ENCODE measurements around the gene RGS13.
"Not testable (repeated sequence)": the region's sequence is repeated elsewhere in the genome, so short reads cannot be mapped to it uniquely, and the experiment has no call there.

RGS13 gene

GRCh38 chr1:192658255-192658654 is 22.3 kb downstream of the RGS13 start:
- DNase-seq (ENCODE audit: low read depth, low spot score): no peak
- no peak for TF ChIP-seq SUZ12 (IDR thresholded peaks at IDR 0.05; ENCODE audit: extremely low read depth, insufficient read depth, insufficient read length)
- TF ChIP-seq ZNF274 (IDR thresholded peaks at IDR 0.05; ENCODE audit: low read depth, low read length): no peak
- no peak for TF ChIP-seq YY1 (IDR thresholded peaks at IDR 0.05; ENCODE audit: insufficient read depth, insufficient read length)
- no peaks in the 10 kb centered on the region for H3K4me1 ChIP-seq (ENCODE audit: insufficient read depth, insufficient read length)
- H3K36me3 ChIP-seq (ENCODE audit: insufficient read depth, insufficient read length, low read length): no peaks in the 10 kb centered on the region
- H3K9me3 ChIP-seq (ENCODE audit: insufficient read depth, low read length): no peaks in the 10 kb centered on the region
- no peak overlapping the region for H3K9ac ChIP-seq (ENCODE audit: insufficient read length, low read depth)
- no peaks in the 10 kb centered on the region for H3K27me3 ChIP-seq (ENCODE audit: insufficient read depth, insufficient read length)
- no peak overlapping the region for H3K4me3 ChIP-seq (ENCODE audit: insufficient read length, low read depth)

- H3K27me3 ChIP-seq (ENCODE audit: insufficient read depth, insufficient read length): no peaks in the 10 kb centered on the region
- DNase-seq (ENCODE audit: low read depth, low spot score): no peak
- H3K36me3 ChIP-seq (ENCODE audit: insufficient read depth, insufficient read length, low read length): no peaks in the 10 kb centered on the region
- H3K9ac ChIP-seq (ENCODE audit: insufficient read length, low read depth): no peak overlapping the region
- H3K9me3 ChIP-seq (ENCODE audit: insufficient read depth, low read length): no peaks in the 10 kb centered on the region
- H3K4me3 ChIP-seq (ENCODE audit: insufficient read length, low read depth): no peak overlapping the region
- no peaks in the 10 kb centered on the region for H3K4me1 ChIP-seq (ENCODE audit: insufficient read depth, insufficient read length)
- TF ChIP-seq ZNF274 (IDR thresholded peaks at IDR 0.05; ENCODE audit: low read depth, low read length) (no peak), YY1 (IDR thresholded peaks at IDR 0.05; ENCODE audit: insufficient read depth, insufficient read length) (no peak), SUZ12 (IDR thresholded peaks at IDR 0.05; ENCODE audit: extremely low read depth, insufficient read depth, insufficient read length) (no peak)
Measured at GRCh38 chr1:192660613-192661012, 24.7 kb downstream of the RGS13 start.

DNA sequence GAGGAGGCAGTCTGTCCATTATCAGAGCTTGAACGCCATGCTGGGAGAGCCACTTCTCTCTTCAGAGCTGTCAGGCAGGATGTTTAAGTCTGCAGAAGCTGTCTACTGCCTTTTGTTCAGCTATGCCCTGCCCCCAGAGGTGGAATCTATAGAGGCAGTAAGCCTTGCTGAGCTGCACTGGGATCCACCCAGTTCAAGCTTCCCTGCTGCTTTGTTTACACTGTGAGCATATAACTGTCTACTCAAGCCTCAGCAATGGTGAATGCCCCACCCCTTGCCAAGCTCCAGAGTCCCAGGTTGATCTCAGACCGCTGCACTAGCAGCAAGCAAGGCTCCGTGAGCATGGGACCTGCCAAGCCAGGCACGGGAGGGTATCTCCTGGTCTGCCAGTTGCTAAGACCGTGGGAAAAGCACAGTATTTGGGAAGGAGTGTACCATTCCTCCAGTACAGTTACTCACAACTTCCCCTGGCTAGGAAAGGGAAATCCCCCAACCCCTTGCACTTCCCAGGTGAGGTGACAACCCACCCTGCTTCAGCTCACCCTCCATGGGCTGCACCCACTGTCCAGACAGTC is 32.5 kb downstream of the RGS13 start:
- TF ChIP-seq ZNF274 (IDR thresholded peaks at IDR 0.05; ENCODE audit: low read depth, low read length) (no peak), YY1 (IDR thresholded peaks at IDR 0.05; ENCODE audit: insufficient read depth, insufficient read length) (no peak), SUZ12 (IDR thresholded peaks at IDR 0.05; ENCODE audit: extremely low read depth, insufficient read depth, insufficient read length) (no peak)
- no peak overlapping the region for H3K4me3 ChIP-seq (ENCODE audit: insufficient read length, low read depth)
- peak; percentile 20 for DNase-seq (ENCODE audit: low read depth, low spot score)
- H3K27me3 ChIP-seq (ENCODE audit: insufficient read depth, insufficient read length): no peaks in the 10 kb centered on the region
- no peaks in the 10 kb centered on the region for H3K4me1 ChIP-seq (ENCODE audit: insufficient read depth, insufficient read length)
- peak overlapping the region; percentile 18 for H3K9ac ChIP-seq (ENCODE audit: insufficient read length, low read depth)
- H3K36me3 ChIP-seq (ENCODE audit: insufficient read depth, insufficient read length, low read length): no peaks in the 10 kb centered on the region
- no peaks in the 10 kb centered on the region for H3K9me3 ChIP-seq (ENCODE audit: insufficient read depth, low read length)

DNA sequence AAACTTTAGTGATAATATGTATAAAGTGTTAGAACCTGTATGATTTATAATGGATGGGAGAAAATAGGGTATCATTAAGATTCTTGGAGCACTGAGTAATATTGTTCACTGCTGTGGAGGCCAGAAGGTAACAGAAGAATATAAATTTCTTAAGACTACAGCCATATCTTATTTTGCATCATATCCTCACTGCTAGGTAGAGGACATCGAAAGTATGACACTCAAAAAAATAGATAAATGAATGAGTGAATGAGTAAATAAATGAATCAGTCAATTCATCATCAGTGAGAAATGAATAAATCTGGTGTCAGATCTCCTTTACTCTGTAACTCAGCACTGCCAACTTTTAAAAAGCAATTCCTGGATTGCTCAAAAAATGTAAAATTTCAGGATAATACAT is 33.2 kb downstream of the RGS13 start:
- no peak for DNase-seq (ENCODE audit: low read depth, low spot score)
- H3K4me1 ChIP-seq (ENCODE audit: insufficient read depth, insufficient read length): no peaks in the 10 kb centered on the region
- H3K27me3 ChIP-seq (ENCODE audit: insufficient read depth, insufficient read length): no peaks in the 10 kb centered on the region
- H3K9me3 ChIP-seq (ENCODE audit: insufficient read depth, low read length): no peaks in the 10 kb centered on the region
- TF ChIP-seq ZNF274 (IDR thresholded peaks at IDR 0.05; ENCODE audit: low read depth, low read length) (no peak), SUZ12 (IDR thresholded peaks at IDR 0.05; ENCODE audit: extremely low read depth, insufficient read depth, insufficient read length) (no peak), YY1 (IDR thresholded peaks at IDR 0.05; ENCODE audit: insufficient read depth, insufficient read length) (no peak)
- H3K9ac ChIP-seq (ENCODE audit: insufficient read length, low read depth): no peak overlapping the region
- H3K36me3 ChIP-seq (ENCODE audit: insufficient read depth, insufficient read length, low read length): no peaks in the 10 kb centered on the region
- H3K4me3 ChIP-seq (ENCODE audit: insufficient read length, low read depth): no peak overlapping the region

GRCh38 chr1:192675716-192676115 is 39.8 kb downstream of the RGS13 start:
- Histone ChIP-seq H3K4me1 (ENCODE audit: insufficient read depth, insufficient read length) (no peaks in the 10 kb centered on the region), H3K9me3 (ENCODE audit: insufficient read depth, low read length) (no peaks in the 10 kb centered on the region), H3K36me3 (ENCODE audit: insufficient read depth, insufficient read length, low read length) (no peaks in the 10 kb centered on the region), H3K4me3 (ENCODE audit: insufficient read length, low read depth) (no peak overlapping the region), H3K27me3 (ENCODE audit: insufficient read depth, insufficient read length) (no peaks in the 10 kb centered on the region), H3K9ac (ENCODE audit: insufficient read length, low read depth) (no peak overlapping the region)
- no peak for DNase-seq (ENCODE audit: low read depth, low spot score)
- TF ChIP-seq YY1 (IDR thresholded peaks at IDR 0.05; ENCODE audit: insufficient read depth, insufficient read length) (no peak), SUZ12 (IDR thresholded peaks at IDR 0.05; ENCODE audit: extremely low read depth, insufficient read depth, insufficient read length) (no peak), ZNF274 (IDR thresholded peaks at IDR 0.05; ENCODE audit: low read depth, low read length) (no peak)

- TF ChIP-seq ZNF274 (IDR thresholded peaks at IDR 0.05; ENCODE audit: low read depth, low read length) (no peak), YY1 (IDR thresholded peaks at IDR 0.05; ENCODE audit: insufficient read depth, insufficient read length) (no peak), SUZ12 (IDR thresholded peaks at IDR 0.05; ENCODE audit: extremely low read depth, insufficient read depth, insufficient read length) (no peak)
Measured at GRCh38 chr1:192678099-192678498, 42.2 kb downstream of the RGS13 start.

GRCh38 chr1:192682335-192682734 is 46.4 kb downstream of the RGS13 start:
- Histone ChIP-seq H3K4me1 (ENCODE audit: insufficient read depth, insufficient read length) (no peaks in the 10 kb centered on the region), H3K4me3 (ENCODE audit: insufficient read length, low read depth) (no peak overlapping the region), H3K36me3 (ENCODE audit: insufficient read depth, insufficient read length, low read length) (no peaks in the 10 kb centered on the region), H3K9me3 (ENCODE audit: insufficient read depth, low read length) (no peaks in the 10 kb centered on the region), H3K27me3 (ENCODE audit: insufficient read depth, insufficient read length) (no peaks in the 10 kb centered on the region), H3K9ac (ENCODE audit: insufficient read length, low read depth) (no peak overlapping the region)
- no peak for TF ChIP-seq ZNF274 (IDR thresholded peaks at IDR 0.05; ENCODE audit: low read depth, low read length)
- TF ChIP-seq YY1 (IDR thresholded peaks at IDR 0.05; ENCODE audit: insufficient read depth, insufficient read length): no peak
- no peak for DNase-seq (ENCODE audit: low read depth, low spot score)

More at GRCh38 chr1:192678099-192678498, 42.2 kb downstream of the RGS13 start:
- Histone ChIP-seq H3K9me3 (ENCODE audit: insufficient read depth, low read length) (no peaks in the 10 kb centered on the region), H3K36me3 (ENCODE audit: insufficient read depth, insufficient read length, low read length) (no peaks in the 10 kb centered on the region), H3K4me1 (ENCODE audit: insufficient read depth, insufficient read length) (no peaks in the 10 kb centered on the region), H3K27me3 (ENCODE audit: insufficient read depth, insufficient read length) (no peaks in the 10 kb centered on the region), H3K9ac (ENCODE audit: insufficient read length, low read depth) (no peak overlapping the region), H3K4me3 (ENCODE audit: insufficient read length, low read depth) (no peak overlapping the region)
- DNase-seq (ENCODE audit: low read depth, low spot score): no peak

- not testable (repeated sequence) for DNase-seq (ENCODE audit: low read depth, low spot score); H3K36me3 ChIP-seq (ENCODE audit: insufficient read depth, insufficient read length, low read length); H3K9me3 ChIP-seq (ENCODE audit: insufficient read depth, low read length); H3K27me3 ChIP-seq (ENCODE audit: insufficient read depth, insufficient read length); H3K4me3 ChIP-seq (ENCODE audit: insufficient read length, low read depth); H3K9ac ChIP-seq (ENCODE audit: insufficient read length, low read depth); H3K4me1 ChIP-seq (ENCODE audit: insufficient read depth, insufficient read length)
Measured at GRCh38 chr1:192683081-192683480, 47.1 kb downstream of the RGS13 start.
